HG02623 (cell line): ENCODE results near the gene PITRM1.

ENCODE experiments used
- ATAC-seq: cut with Tn5 transposase; IDR thresholded peaks from one replicate; pipeline ENCODE4 v1.9.1; 2021; ENCODE audit warnings: moderate library complexity; ENCODE audit not compliant: unreplicated experiment

PITRM1 gene

DNA sequence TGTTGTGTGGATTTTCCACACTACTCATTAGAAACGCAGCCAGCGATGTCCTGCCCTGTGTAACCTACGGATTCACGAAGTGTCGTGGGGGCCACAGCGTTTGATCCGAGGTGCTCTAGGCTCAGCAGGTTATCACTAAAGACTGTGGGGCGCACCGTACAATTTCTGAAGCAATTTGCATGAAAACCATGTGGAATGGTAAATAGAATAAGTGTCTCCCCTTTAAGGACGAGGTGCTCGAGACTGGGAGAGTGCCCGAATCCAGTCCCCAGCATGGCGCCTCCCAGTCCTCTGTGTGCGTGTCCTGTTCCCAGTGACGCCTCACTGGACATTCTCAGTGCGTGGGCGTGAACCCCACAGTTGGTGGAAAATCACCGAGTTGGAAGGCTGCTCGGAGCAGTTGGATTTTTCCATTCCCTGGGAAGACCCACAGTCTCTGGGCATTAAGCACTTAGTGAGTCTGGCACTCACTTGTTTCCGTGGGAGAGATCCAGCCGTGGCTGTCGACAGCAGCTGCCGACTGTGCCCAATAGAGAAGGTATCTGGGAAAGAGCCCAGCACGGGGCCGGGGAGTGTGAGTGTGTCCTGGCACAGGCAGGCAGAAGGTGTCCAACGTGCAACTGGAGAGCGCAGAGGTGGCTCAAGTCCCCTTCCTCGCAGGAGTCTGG, 68.2 kb downstream of the PITRM1 start:
- ATAC-seq = no peak

DNA sequence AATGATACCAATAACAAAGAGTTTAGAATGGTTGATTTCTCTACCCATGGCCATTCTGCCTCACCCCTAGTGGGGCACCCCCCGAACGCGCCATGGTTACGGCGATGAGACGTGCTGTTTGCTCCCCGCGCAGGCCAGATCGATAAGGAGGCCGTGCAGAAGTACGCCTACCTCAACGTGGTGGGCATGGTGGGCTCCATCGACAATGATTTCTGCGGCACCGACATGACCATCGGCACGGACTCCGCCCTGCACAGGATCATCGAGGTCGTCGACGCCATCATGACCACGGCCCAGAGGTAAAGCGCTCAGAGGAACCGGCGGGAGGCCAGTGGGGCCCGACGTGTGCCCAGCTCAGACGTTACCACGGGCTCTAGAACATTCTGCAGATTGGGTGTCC, 68.9 kb downstream of the PITRM1 start:
- no peak for ATAC-seq

DNA sequence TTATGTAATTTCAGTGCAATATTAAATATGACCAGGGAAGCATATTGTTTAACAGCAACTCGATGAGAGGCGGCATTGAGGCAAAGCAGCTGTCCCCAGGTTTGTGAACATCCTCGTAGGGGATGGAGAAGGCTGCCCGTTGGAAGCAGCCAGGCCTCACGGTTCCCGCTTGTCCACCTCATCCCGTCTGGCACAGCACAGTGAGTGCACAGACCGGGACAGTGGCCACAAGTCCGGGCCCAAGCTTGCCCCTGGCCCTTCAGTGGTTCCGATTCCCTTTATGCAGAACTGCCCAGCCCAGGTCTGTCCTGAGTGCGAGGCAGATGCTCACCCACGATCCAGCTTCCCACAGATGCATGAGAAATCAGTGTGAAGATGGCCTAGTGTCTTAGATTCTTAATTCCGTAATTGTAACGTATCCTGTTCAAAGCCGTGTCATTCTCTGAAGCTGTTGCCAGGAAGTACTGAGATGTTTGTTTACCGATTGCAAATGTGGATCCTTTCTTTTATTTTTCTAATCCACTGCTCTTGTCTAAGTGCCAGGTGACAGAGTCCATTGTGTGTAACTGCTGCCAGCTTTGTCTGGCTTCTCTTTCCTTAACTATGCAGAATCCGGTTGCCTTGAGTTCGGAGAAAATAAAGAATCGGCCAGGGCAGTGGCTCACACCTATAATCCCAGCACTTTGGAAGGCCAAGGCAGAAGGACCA, 69.7 kb downstream of the PITRM1 start:
- no peak for ATAC-seq

DNA sequence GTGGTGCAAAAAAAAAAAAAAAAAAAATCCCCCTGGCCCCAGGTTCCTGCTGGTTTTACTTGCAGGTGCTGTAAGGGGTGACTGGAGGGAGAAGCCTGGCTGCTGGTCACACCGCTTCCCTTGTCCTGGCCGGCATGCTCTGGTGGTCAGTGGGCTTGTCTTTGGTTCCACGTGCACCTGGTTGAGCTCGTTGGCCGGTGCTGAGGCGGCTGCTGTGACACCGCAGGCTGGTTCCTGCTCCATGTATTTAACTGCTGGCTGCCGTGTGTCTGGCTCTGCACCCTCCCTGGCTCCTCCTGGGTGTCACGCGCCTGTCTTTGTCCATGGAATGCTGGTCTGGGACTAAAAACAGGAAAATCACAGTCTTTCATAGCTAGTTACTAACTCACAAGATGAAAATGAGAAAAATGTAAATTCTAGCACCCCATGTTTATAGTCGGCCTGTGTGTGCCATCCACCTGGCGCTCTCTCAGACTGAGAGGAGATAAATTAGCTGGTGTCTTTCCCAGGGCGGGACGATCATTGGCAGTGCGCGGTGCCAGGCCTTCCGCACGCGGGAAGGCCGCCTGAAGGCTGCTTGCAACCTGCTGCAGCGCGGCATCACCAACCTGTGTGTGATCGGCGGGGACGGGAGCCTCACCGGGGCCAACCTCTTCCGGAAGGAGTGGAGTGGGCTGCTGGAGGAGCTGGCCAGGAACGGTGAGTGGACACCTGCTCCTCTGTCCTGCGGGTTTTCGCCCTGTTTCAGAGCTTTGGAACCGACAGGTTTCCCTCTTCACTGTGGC, 71.5 kb downstream of the PITRM1 start:
- ATAC-seq = no peak

DNA sequence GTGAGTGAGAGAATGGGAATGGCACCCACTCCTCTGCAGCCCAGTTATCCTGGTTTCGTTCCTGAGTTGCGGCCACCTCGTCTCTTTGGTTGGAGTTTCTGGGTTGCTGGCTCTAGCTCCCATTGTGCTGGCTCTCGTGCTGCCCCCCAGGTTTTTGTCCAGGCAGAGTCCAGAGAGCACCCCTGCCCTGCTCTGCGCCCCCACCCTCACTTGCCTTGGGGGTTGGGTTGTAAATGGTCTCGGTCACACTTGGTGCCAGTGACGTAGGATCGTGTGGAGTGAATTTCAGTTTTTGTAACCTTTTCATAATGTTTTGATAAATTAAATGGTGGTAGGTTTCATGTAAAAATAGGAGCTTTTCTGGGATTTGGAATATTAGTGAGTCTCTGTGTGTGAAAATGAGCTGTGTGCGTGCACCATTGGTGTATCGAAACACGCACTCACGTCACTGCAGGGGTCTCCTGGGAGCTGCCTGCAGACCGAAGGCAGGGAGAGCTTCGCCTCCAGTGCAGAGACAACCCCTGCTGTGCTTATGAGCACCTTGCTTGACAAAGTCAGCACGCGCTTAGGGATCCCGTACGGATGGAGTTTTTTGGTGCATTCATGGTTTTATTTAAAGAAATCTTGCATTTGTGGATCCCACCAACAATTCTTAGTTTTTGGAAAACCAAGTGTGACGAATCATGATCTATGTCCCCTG, 72.3 kb downstream of the PITRM1 start:
- no peak for ATAC-seq

DNA sequence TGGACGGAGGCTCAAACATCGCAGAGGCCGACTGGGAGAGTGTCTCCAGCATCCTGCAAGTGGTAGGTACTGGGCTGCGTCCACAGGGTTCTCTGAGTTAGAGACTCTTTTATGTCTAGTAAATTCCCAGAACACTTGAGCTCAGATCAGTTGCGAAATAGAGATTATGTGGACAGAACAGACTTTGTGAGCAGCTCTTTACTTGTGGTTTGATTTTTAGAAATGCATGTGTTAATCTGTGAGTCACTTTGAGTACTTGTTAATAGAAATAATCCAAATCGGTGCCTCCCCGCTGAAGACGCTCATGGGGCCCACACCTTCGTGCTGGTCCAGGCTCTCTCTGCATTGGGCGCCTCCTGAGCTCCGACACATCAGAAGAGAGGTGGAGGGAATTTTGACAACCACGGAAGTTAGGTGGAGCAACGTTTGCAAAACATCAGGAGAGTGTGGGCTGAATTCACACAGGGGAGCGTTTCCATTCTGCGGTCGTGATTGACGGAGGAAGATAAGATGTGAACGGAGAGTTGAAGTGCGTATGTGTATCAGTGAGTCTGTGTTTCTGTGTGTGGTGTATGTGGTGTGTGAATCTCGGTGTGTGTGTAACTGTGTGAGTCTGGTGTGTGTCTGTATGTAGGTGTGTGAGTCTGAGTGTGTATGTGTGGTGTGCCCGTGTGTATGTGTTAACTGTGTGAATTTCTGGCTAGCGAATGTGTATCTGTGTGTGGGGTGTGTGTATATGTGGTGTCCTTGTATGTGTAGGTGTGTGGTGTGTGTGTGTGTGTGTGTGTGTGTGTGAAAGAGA, 73.1 kb downstream of the PITRM1 start:
- ATAC-seq = no peak

DNA sequence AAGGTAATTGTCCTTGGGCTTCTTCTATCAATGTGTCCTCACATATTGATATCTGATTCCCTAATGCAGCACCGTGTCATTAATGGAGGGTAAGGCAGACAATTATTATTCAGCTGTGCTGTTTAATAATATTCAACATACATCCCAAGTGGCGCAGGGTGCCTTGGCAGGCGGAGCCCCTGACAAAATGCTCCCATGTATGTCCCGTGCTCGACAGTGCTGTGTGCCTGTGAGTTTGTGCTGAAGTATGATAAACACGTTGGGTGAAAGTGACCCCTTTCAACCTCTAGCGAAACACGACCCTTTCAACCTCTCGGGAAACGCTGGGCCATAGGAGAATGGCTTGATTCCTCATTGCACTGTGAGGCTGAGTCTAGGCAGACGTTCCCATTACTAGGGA, 73.9 kb downstream of the PITRM1 start:
- no peak for ATAC-seq

DNA sequence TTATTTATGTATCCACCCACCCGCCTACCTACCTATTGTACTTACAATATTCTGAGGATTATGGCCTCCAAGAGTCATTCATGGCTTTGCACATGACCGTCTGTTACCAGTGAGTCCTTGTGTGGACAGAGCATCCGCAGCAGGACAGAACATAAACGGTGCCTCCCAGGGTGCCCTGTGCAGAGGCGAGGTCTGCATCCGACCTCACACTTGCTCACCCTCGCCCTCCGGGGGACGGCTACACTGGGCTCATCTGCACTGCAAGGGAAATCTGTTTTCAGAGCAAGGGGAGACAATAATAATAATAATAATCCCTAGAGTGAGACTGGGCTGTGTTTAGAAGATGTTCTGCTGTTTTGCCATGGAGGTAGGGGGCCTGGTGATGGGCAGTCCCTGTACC, 75.4 kb downstream of the PITRM1 start:
- ATAC-seq = no peak

DNA sequence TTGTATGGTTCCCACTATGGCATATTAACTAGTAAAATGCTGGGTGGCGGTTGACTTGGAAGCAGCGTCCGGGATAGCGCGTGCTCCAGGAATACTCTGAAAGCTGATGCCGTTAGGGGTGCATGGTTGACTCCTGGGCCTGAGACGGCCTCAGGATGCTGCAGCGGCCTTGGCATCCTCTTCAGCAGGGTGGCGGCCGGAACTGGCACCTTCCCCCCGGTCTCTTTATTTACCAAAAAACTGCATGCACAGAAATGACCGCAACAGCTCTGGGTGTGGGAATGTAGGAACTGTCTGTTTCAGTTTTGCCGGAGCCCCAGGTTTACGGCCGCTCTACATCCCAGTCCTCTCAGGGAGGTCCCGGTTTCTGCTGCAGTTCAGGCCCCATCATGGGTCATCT, 76.4 kb downstream of the PITRM1 start:
- no peak for ATAC-seq

DNA sequence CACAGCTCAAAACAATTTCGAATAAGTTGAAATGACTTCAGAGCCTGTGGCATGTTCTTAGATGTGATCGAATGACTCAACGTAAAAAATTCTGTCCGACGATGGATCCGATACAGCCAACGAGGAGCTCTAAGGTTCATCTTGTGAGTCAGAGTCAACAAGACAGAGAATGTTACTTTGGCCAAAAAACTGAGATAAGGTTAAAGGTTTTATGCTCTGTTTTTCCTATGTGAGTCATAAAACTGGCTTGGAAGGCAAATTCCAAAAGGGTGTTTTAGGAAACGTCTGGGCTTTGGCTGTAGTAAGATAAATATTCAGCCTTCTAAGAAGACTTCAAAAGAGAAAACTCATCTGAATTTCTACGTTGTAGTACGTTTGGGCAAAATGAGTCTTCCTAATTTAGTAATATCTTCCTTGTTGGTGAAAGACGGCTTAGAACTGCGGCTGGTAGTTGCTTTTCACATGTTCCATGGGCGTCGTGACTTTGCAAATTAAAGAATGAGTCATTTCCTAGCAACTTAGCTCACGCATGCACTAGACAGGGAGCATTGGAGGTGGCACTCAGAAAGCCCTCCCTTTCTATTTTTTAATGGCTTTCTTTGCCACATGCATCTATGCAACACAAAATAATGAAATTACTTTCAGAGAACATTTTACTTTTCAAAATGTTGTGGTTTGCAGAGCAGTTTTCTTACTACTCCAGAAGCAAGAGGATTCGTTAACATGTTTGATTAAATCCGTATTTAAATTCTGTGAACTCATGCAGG, 77.0 kb downstream of the PITRM1 start:
- peak; percentile 78 for ATAC-seq

DNA sequence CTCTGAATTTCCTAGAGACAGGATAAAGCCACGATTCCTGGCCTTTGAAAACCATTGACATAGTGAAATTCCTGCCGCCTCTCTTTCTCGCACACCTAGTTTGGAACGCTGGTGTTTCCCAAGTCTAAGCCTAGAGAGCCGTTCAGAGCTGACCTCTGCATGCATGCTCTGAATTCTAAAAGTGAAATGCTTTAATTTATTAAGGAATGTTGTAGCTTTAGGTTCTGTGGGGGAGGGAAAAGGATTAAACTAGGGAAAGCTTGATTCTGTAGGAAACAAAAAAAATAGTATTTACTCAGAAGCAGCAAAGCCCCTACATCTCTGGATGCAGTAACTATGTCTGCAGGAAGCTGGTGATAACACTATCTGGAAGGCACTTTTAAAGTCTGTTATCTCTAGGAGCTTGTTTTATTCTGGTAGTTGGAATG, 78.0 kb downstream of the PITRM1 start:
- no peak for ATAC-seq

DNA sequence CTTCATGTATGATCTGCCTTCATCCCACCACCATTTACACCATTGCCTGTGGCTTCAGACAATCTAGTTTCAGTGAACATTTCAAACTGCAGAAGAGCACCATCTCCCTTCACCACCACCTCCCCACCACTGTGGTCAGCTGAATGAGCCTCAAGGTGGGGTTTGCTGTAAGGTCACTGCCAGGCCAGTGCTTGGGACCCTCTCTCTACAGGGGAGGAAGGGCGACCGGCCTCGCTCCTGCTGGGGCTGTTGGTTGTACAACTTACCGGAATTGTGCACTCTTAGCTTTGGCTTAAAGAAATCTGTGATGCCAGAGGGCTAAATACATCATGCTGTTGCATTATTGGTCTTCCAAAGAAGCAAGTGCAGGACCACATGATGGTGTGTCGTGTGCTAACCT, 78.6 kb downstream of the PITRM1 start:
- no peak for ATAC-seq

DNA sequence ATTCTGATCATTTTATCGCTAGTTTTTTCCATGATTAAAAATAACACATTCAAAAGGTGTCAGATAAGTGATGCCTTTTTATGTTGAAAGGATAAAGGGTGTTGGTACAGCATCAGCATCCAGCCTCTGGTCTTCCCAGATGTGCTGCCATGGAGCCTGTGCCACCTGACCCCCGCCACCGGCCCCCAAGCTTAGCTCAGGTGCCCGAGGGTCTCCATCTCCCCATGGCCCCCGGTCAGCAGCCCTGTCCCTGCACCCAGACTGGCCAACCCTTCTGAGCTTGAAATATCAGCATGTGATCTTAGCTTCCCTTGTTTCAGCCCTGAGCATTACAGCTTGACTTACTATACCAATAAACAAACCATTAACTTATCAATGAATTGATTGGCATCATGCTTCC, 80.7 kb downstream of the PITRM1 start:
- no peak for ATAC-seq

DNA sequence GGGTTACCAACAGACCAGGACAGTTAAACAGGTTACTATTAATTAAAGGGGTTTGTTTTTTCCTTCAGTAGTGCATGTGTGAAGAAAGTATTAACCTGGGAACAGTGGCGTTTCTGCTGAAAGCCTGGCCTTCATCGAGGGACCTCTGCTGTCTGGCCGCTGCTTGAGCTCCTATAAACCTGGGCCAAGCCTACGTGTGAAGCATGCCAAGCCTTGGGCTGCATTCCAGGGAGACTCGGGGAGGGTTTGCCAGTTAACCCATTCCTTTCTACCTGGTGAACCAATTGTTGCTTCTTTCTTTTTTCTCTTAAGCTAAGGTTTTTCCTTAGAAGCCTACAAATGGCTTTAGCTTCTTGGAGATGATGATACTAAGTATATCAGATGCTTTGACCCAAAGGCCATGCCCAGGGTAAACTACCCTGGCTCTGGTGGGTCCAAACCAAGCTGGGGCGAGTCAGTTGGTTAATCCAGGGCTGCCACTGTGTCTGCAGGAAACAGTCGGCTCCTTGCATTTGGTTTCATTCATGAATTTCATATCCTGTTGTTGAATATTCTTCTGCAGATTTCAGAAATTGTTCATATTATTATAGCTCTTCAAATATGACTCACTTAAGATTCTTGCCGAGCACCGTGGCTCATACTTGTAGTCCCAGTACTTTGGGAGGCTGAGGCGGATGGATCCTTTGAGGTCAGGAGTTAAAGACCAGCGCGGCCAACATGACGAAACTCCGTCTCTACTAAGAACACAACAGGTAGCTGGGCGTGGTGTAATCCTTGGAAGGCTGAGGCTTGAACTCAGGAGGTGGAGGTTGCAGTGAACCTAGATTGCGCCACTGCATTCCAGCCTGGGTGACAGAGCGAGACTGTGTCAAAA, 81.4 kb downstream of the PITRM1 start:
- ATAC-seq = no peak

DNA sequence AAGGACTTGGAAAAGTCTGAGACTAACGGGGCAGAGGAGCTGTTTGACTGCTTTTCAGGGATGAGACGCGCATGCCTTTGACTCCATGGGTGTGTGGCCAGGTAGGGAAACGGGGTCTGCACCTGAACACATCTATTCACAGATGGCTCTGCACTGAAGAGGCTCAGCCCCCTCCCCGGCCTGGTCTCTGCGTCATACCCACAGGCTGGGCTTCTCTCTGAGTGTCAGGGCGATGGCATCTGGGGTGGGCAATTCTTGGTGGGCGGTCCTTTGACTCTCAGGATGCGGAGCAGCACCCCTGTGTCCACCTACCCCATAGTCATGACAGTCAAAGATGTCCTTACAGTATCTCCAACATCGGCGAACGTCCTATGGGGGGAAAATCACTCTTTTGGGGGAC, 82.2 kb downstream of the PITRM1 start:
- ATAC-seq = no peak
